Uterus (tissue), 2 donors: ENCODE results near the gene MCRIP1.

Experiments used
- CTCF ChIP-seq, 4 experiments: fragments of 200-600 bp in 2 of 4; fragments of 450-650 bp in 2 of 4; sonication (generic) in 2 of 4; IDR thresholded peaks; one replicate each; pipeline ENCODE4 v1.5.1; 2016 to 2019; ENCODE audit warnings: antibody characterized with exemption in 4 of 4, mild to moderate bottlenecking in 2 of 4, moderate library complexity in 1 of 4
- POLR2A ChIP-seq, 2 donors: fragments of 450-650 bp; IDR thresholded peaks; one replicate each; pipeline ENCODE4 v1.6.1; 2016; ENCODE audit warnings: antibody characterized with exemption in 2 of 2, mild to moderate bottlenecking in 1 of 2, moderate library complexity in 1 of 2

GRCh38 chr17:81879121-81879520 is 46.0 kb upstream of the MCRIP1 start:
- TF ChIP-seq POLR2A (IDR thresholded peaks at IDR 0.05) (no peak), CTCF (IDR thresholded peaks at IDR 0.05) (no peak)
